ENCODE measurements around the gene TMEM164. TPM values are rescaled to one million over a fixed set of nuclear protein-coding genes. Genes with fewer than 3 reads are reported as not detected.

Gene TMEM164
- polyA plus RNA-seq, 1 experiment = 12.9 TPM

- Histone ChIP-seq H3K4me3 (ENCODE audit: low read depth, low read length) (no peak overlapping the region), H3K9me3 (ENCODE audit: control insufficient read depth, insufficient read depth, low read length) (no peaks in the 10 kb centered on the region), H3K27ac (ENCODE audit: low read depth, low read length) (no peak overlapping the region), H3K27me3 (ENCODE audit: control insufficient read depth, insufficient read depth, low read length) (no peaks in the 10 kb centered on the region)
- DNase-seq (ENCODE audit: low read depth, low spot score) = no peak
- POLR2A ChIA-PET = no interaction called here
- TF ChIP-seq CTCF (IDR thresholded peaks at IDR 0.05; ENCODE audit: low read depth, low read length) = no peak
- CTCF ChIA-PET = interaction anchor here (1.3 to 1.4 kb wide), 2 partner anchors 11 to 240 kb away, joined by 3 to 4 read pairs; no protein-coding TSS in a partner anchor
These were observed 169.3 kb downstream of the TMEM164 start for GRCh38 chrX:110172215-110172614.

- CTCF ChIA-PET = interaction anchor here (1.3 kb wide), 1 partner anchor 239 kb away, joined by 3 read pairs; no protein-coding TSS in a partner anchor
- no peak for TF ChIP-seq CTCF (IDR thresholded peaks at IDR 0.05; ENCODE audit: low read depth, low read length)
- no peaks in the 10 kb centered on the region for H3K9me3 ChIP-seq (ENCODE audit: control insufficient read depth, insufficient read depth, low read length)
- no peak overlapping the region for H3K27ac ChIP-seq (ENCODE audit: low read depth, low read length)
- no peak overlapping the region for H3K4me3 ChIP-seq (ENCODE audit: low read depth, low read length)
- no peak for DNase-seq (ENCODE audit: low read depth, low spot score)
- H3K27me3 ChIP-seq (ENCODE audit: control insufficient read depth, insufficient read depth, low read length) = no peaks in the 10 kb centered on the region
- POLR2A ChIA-PET = interaction anchor here (0.7 kb wide), 1 partner anchor 10 kb away, joined by 3 read pairs; no protein-coding TSS in a partner anchor
These were observed 170.6 kb downstream of the TMEM164 start for GRCh38 chrX:110173192-110174175.

GRCh38 chrX:110175146-110175545, 172.2 kb downstream of the TMEM164 start:
- no peak overlapping the region for H3K4me3 ChIP-seq (ENCODE audit: low read depth, low read length)
- TF ChIP-seq CTCF (IDR thresholded peaks at IDR 0.05; ENCODE audit: low read depth, low read length) = no peak
- H3K27ac ChIP-seq (ENCODE audit: low read depth, low read length) = no peak overlapping the region
- ChIA-PET CTCF (interaction anchor here (0.7 to 1.9 kb wide), 3 partner anchors 12 to 238 kb away, joined by 3 to 5 read pairs (median 3); no protein-coding TSS in a partner anchor), POLR2A (no interaction called here)
- H3K27me3 ChIP-seq (ENCODE audit: control insufficient read depth, insufficient read depth, low read length) = no peaks in the 10 kb centered on the region
- DNase-seq (ENCODE audit: low read depth, low spot score) = no peak
- H3K9me3 ChIP-seq (ENCODE audit: control insufficient read depth, insufficient read depth, low read length) = no peaks in the 10 kb centered on the region

- TF ChIP-seq CTCF (IDR thresholded peaks at IDR 0.05; ENCODE audit: low read depth, low read length) = no peak
- no peak for DNase-seq (ENCODE audit: low read depth, low spot score)
- CTCF ChIA-PET = interaction anchor here (0.6 to 1.9 kb wide), 3 partner anchors 12 to 45 kb away, joined by 3 to 5 read pairs (median 3); no protein-coding TSS in a partner anchor
- no peak overlapping the region for H3K27ac ChIP-seq (ENCODE audit: low read depth, low read length)
- H3K27me3 ChIP-seq (ENCODE audit: control insufficient read depth, insufficient read depth, low read length) = no peaks in the 10 kb centered on the region
- H3K9me3 ChIP-seq (ENCODE audit: control insufficient read depth, insufficient read depth, low read length) = no peaks in the 10 kb centered on the region
- POLR2A ChIA-PET = no interaction called here
- H3K4me3 ChIP-seq (ENCODE audit: low read depth, low read length) = no peak overlapping the region
These were observed 172.8 kb downstream of the TMEM164 start for GRCh38 chrX:110175696-110176095.
